SK-N-SH treated with all-trans-retinoic acid at 6 μM for 48 hours (cell line): Measurements from ENCODE around the gene STC2.

Experiments
- ATAC-seq: fragments of 200-7000 bp; cut with Tn5 transposase; 3 replicates; pipeline ENCODE4 v1.9.1; 2020; ENCODE audit warnings: mild to moderate bottlenecking, moderate library complexity
- ARNTL ChIP-seq: fragments of 450-650 bp; formaldehyde crosslinking; IDR thresholded peaks from 2 replicates; pipeline ENCODE4 v1.5.0; 2020; ENCODE audit warnings: low read depth, mild to moderate bottlenecking, moderate library complexity, borderline replicate concordance
- BACH2 ChIP-seq: fragments of 250-450 bp; sonication (Bioruptor Pico); IDR thresholded peaks from 2 replicates; pipeline ENCODE4 v1.9.0; 2021; ENCODE audit warnings: mild to moderate bottlenecking, borderline replicate concordance
- CSDC2 ChIP-seq: fragments of 250-450 bp; sonication (Bioruptor Pico); IDR thresholded peaks from 2 replicates; pipeline ENCODE4 v1.5.0; 2020; ENCODE audit warnings: mild to moderate bottlenecking, moderate library complexity
- GLIS3 ChIP-seq: fragments of 250-450 bp; sonication (Bioruptor Pico); IDR thresholded peaks from 2 replicates; pipeline ENCODE4 v1.5.0; 2020; ENCODE audit warnings: mild to moderate bottlenecking, moderate library complexity
- ISL1 ChIP-seq: fragments of 250-450 bp; sonication (Bioruptor Pico); IDR thresholded peaks from 2 replicates; pipeline ENCODE4 v2.1.2; 2022; ENCODE audit warnings: mild to moderate bottlenecking, moderate library complexity
- OSR1 ChIP-seq: fragments of 250-450 bp; sonication (Bioruptor Pico); IDR thresholded peaks from 2 replicates; pipeline ENCODE4 v1.8.0; 2022; ENCODE audit warnings: moderate library complexity, mild to moderate bottlenecking, inconsistent platforms
- POU6F1 ChIP-seq: fragments of 250-450 bp; sonication (Bioruptor Pico); IDR thresholded peaks from 2 replicates; pipeline ENCODE4 v1.8.0; 2021; ENCODE audit warnings: low read depth, mild to moderate bottlenecking, moderate library complexity, borderline replicate concordance
- PPARA ChIP-seq: fragments of 250-450 bp; sonication (Bioruptor Pico); IDR thresholded peaks from 2 replicates; pipeline ENCODE4 v1.5.0; 2020; ENCODE audit warnings: mild to moderate bottlenecking, borderline replicate concordance
- TCF4 ChIP-seq: fragments of 250-450 bp; sonication (Bioruptor Pico); IDR thresholded peaks from 2 replicates; pipeline ENCODE4 v1.8.0; 2021; ENCODE audit warnings: mild to moderate bottlenecking, moderate library complexity, borderline replicate concordance
- ZC3H10 ChIP-seq: fragments of 250-450 bp; sonication (Bioruptor Pico); IDR thresholded peaks from 2 replicates; pipeline ENCODE4 v1.5.1; 2021; ENCODE audit warnings: mild to moderate bottlenecking, moderate library complexity
- ZFP30 ChIP-seq: fragments of 450-650 bp; formaldehyde crosslinking; IDR thresholded peaks from 2 replicates; pipeline ENCODE4 v1.5.0; 2022; ENCODE audit warnings: mild to moderate bottlenecking, moderate library complexity
- ZNF70 ChIP-seq: fragments of 450-650 bp; formaldehyde crosslinking; IDR thresholded peaks from 2 replicates; pipeline ENCODE4 v1.5.0; 2020; ENCODE audit warnings: mild to moderate bottlenecking, moderate library complexity
- ZNF8 ChIP-seq: fragments of 450-650 bp; formaldehyde crosslinking; IDR thresholded peaks from 2 replicates; pipeline ENCODE4 v1.5.0; 2020; ENCODE audit warnings: mild to moderate bottlenecking, moderate library complexity
- TF ChIP-seq, protein P1 (sequence below): fragments of 250-450 bp; sonication (Bioruptor Pico); IDR thresholded peaks from 2 replicates; pipeline ENCODE4 v1.5.1; 2021; ENCODE audit warnings: mild to moderate bottlenecking, moderate library complexity
- TF ChIP-seq, protein P2 (sequence below): fragments of 250-450 bp; sonication (Bioruptor Pico); IDR thresholded peaks from 2 replicates; pipeline ENCODE4 v1.8.0; 2020; ENCODE audit warnings: mild to moderate bottlenecking, moderate library complexity, borderline replicate concordance
- TF ChIP-seq, protein P3 (sequence below): fragments of 250-450 bp; sonication (Bioruptor Pico); IDR thresholded peaks from 2 replicates; pipeline ENCODE4 v1.5.1; 2020; ENCODE audit warnings: low read depth, mild to moderate bottlenecking, moderate library complexity

The STC2 gene

DNA sequence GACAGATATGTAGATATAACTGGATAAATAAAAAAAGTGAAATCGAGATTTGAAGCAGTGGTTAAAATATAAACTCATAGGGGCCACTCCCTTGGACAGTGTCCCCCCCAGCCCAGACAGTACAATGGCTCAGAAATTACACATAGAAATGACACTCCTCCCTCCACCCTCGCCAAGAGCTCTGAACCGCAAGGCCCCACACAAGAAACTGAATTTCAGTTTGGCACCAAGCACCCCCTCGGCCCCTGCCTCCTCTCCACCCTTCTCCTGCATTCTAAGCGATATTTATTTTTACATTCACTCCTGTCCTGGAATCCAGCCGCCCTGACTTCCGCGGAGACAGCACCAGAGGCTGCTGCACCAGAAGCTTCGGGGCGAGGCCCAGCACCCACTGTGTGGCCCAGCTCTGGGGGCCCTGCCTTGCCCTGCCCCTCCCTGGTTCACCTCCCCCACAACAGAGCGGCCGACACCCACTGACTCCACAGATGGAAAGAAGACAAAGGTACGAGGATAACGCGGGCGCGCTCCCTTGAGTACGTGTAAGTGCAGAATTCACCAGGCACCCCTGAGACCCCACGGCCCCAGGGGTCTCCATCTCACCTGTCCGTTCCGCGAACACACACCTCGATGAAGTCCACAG, 11.0 kb downstream of the STC2 start:
- no peak for ATAC-seq
- TF ChIP-seq CSDC2 (CRISPR knock-in tag), result no peak
- TF ChIP-seq ZNF70, result no peak
- TF ChIP-seq PPARA, result no peak
- TF ChIP-seq, protein P1, sequence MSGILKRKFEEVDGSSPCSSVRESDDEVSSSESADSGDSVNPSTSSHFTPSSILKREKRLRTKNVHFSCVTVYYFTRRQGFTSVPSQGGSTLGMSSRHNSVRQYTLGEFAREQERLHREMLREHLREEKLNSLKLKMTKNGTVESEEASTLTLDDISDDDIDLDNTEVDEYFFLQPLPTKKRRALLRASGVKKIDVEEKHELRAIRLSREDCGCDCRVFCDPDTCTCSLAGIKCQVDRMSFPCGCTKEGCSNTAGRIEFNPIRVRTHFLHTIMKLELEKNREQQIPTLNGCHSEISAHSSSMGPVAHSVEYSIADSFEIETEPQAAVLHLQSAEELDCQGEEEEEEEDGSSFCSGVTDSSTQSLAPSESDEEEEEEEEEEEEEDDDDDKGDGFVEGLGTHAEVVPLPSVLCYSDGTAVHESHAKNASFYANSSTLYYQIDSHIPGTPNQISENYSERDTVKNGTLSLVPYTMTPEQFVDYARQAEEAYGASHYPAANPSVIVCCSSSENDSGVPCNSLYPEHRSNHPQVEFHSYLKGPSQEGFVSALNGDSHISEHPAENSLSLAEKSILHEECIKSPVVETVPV (CRISPR knock-in tag), result no peak
- TF ChIP-seq ARNTL (CRISPR knock-in tag), result no peak
- no peak for TF ChIP-seq ZFP30 (CRISPR knock-in tag)
- TF ChIP-seq, protein P2, sequence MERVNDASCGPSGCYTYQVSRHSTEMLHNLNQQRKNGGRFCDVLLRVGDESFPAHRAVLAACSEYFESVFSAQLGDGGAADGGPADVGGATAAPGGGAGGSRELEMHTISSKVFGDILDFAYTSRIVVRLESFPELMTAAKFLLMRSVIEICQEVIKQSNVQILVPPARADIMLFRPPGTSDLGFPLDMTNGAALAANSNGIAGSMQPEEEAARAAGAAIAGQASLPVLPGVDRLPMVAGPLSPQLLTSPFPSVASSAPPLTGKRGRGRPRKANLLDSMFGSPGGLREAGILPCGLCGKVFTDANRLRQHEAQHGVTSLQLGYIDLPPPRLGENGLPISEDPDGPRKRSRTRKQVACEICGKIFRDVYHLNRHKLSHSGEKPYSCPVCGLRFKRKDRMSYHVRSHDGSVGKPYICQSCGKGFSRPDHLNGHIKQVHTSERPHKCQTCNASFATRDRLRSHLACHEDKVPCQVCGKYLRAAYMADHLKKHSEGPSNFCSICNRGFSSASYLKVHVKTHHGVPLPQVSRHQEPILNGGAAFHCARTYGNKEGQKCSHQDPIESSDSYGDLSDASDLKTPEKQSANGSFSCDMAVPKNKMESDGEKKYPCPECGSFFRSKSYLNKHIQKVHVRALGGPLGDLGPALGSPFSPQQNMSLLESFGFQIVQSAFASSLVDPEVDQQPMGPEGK (CRISPR knock-in tag), result no peak
- no peak for TF ChIP-seq TCF4 (CRISPR knock-in tag)
- no peak for TF ChIP-seq ZNF8 (CRISPR knock-in tag)
- TF ChIP-seq OSR1 (CRISPR knock-in tag), result no peak

DNA sequence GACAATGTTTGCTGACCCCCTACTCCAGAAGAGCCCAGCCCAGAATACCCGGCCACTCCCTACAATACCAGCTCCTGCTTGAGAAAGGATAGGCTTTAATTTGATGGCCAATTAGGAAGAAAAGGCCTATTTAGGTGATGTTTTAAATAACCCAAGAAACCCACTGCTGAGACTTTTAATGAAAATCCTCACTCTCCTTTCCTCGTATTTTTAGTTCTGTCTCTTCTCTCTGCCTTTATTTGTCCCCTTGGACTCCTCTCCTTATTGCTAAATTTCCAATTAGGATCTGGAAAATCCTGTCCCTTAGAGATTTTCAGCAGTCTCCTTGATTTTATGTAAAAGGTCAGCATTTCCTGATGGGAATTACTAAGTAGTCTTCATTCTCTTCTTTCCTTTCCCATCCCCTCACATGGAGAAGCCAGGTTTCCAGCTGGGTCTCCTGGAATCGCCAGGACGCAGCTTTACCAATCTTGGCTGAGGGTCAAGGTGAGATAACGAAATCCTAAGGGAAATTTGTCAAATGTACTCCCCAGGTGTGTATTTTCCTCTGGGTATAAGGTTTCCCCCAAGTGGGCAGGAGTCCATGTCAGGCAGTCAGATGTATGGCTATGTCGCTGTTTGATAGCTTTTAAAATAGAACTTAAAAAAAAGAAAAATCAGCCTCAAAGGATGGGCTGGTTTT, 11.7 kb downstream of the STC2 start:
- no peak for TF ChIP-seq ZC3H10 (CRISPR knock-in tag)
- TF ChIP-seq, protein P2 (CRISPR knock-in tag), result no peak
- TF ChIP-seq POU6F1, result no peak
- TF ChIP-seq ISL1 (CRISPR knock-in tag), result no peak
- no peak for TF ChIP-seq GLIS3 (CRISPR knock-in tag)
- no peak for TF ChIP-seq CSDC2 (CRISPR knock-in tag)
- TF ChIP-seq, protein P3, sequence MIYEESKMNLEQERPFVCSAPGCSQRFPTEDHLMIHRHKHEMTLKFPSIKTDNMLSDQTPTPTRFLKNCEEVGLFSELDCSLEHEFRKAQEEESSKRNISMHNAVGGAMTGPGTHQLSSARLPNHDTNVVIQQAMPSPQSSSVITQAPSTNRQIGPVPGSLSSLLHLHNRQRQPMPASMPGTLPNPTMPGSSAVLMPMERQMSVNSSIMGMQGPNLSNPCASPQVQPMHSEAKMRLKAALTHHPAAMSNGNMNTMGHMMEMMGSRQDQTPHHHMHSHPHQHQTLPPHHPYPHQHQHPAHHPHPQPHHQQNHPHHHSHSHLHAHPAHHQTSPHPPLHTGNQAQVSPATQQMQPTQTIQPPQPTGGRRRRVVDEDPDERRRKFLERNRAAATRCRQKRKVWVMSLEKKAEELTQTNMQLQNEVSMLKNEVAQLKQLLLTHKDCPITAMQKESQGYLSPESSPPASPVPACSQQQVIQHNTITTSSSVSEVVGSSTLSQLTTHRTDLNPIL (CRISPR knock-in tag), result no peak
- no peak for TF ChIP-seq BACH2
- ATAC-seq, result no peak

GRCh38 chr5:173315495-173316338, 12.5 kb downstream of the STC2 start:
- TF ChIP-seq, protein P1 (CRISPR knock-in tag), result no peak
- no peak for TF ChIP-seq PPARA
- ATAC-seq, result peak; percentile 69
